Trophoblast cell (in vitro differentiated cells and primary cell): ENCODE results near the gene TMEM247.

Experiments
- DNase-seq, 2 donors: peaks; one replicate each; pipeline ENCODE4 v3.0.0-alpha.2; 2016
- H2AFZ ChIP-seq: 2 replicates; pipeline ENCODE4 v1.6.1; 2013; ENCODE audit warnings: low read length, moderate library complexity, mild to moderate bottlenecking; ENCODE audit not compliant: insufficient read depth, poor library complexity
- H2AK5ac ChIP-seq: 2 replicates; pipeline ENCODE4 v1.6.1; 2013; ENCODE audit warnings: mild to moderate bottlenecking, low read length
- H2BK120ac ChIP-seq: 2 replicates; pipeline ENCODE4 v1.6.1; 2013; ENCODE audit warnings: low read length, mild to moderate bottlenecking, moderate library complexity; ENCODE audit not compliant: insufficient read depth, poor library complexity
- H2BK12ac ChIP-seq: 2 replicates; pipeline ENCODE4 v1.6.1; 2013; ENCODE audit warnings: mild to moderate bottlenecking, low read length, moderate library complexity
- H2BK5ac ChIP-seq: 2 replicates; pipeline ENCODE4 v1.6.1; 2013; ENCODE audit warnings: low read length, low read depth, moderate library complexity, mild to moderate bottlenecking; ENCODE audit not compliant: poor library complexity
- H3K14ac ChIP-seq: 2 replicates; pipeline ENCODE4 v1.6.1; 2013; ENCODE audit warnings: mild to moderate bottlenecking, low read length
- H3K18ac ChIP-seq: 2 replicates; pipeline ENCODE4 v1.6.1; 2013; ENCODE audit warnings: mild to moderate bottlenecking, low read length
- H3K23ac ChIP-seq: 2 replicates; pipeline ENCODE4 v1.6.1; 2013; ENCODE audit warnings: low read length
- H3K27ac ChIP-seq: 2 replicates; pipeline ENCODE4 v1.5.1; 2013; ENCODE audit warnings: low read depth, mild to moderate bottlenecking, inconsistent platforms, low read length, moderate library complexity
- H3K27me3 ChIP-seq: 2 replicates; pipeline ENCODE4 v1.6.1; 2013; ENCODE audit warnings: inconsistent platforms, mild to moderate bottlenecking, low read length, moderate library complexity; ENCODE audit not compliant: insufficient read depth
- H3K36me3 ChIP-seq, 2 experiments: 1 replicate in 1 of 2; 2 replicates in 1 of 2; pipeline ENCODE4 v1.6.1; 2013; ENCODE audit warnings: low read length in 2 of 2, mild to moderate bottlenecking in 2 of 2, moderate library complexity in 1 of 2; ENCODE audit not compliant: insufficient read depth in 2 of 2, control insufficient read depth in 1 of 2
- H3K4ac ChIP-seq: 2 replicates; pipeline ENCODE4 v1.6.1; 2013; ENCODE audit warnings: low read depth, mild to moderate bottlenecking, low read length, moderate library complexity
- H3K4me1 ChIP-seq, 2 experiments: 1 replicate in 1 of 2; 2 replicates in 1 of 2; pipeline ENCODE4 v1.6.1; 2013; ENCODE audit warnings: low read length in 2 of 2, mild to moderate bottlenecking in 2 of 2, moderate library complexity in 1 of 2; ENCODE audit not compliant: insufficient read depth in 2 of 2, control insufficient read depth in 1 of 2
- H3K4me2 ChIP-seq: 2 replicates; pipeline ENCODE4 v1.6.1; 2013; ENCODE audit warnings: inconsistent platforms, mild to moderate bottlenecking, low read length, moderate library complexity
- H3K4me3 ChIP-seq: 2 replicates; pipeline ENCODE4 v1.5.1; 2013; ENCODE audit warnings: mild to moderate bottlenecking, low read depth, low read length, inconsistent platforms
- H3K79me1 ChIP-seq: one replicate; pipeline ENCODE4 v1.6.1; 2013; ENCODE audit warnings: low read length
- H3K79me2 ChIP-seq: 2 replicates; pipeline ENCODE4 v1.6.1; 2013; ENCODE audit warnings: low read length, mild to moderate bottlenecking; ENCODE audit not compliant: control insufficient read depth, insufficient read depth, poor library complexity
- H3K9ac ChIP-seq: 2 replicates; pipeline ENCODE4 v1.6.1; 2013; ENCODE audit warnings: mild to moderate bottlenecking, low read length
- H3K9me3 ChIP-seq: 2 replicates; pipeline ENCODE4 v1.6.1; 2013; ENCODE audit warnings: low read depth, mild to moderate bottlenecking, control low read depth, inconsistent platforms, low read length; ENCODE audit not compliant: insufficient read depth
- H4K12ac ChIP-seq: 2 replicates; pipeline ENCODE4 v1.6.1; 2013; ENCODE audit warnings: low read depth, mild to moderate bottlenecking, low read length, moderate library complexity
- H4K8ac ChIP-seq: 2 replicates; pipeline ENCODE4 v1.6.1; 2013; ENCODE audit warnings: low read depth, mild to moderate bottlenecking, low read length, moderate library complexity
- H4K91ac ChIP-seq: one replicate; pipeline ENCODE4 v1.6.1; 2013; ENCODE audit warnings: low read depth, mild to moderate bottlenecking, low read length, moderate library complexity
- WGBS: extraction: QIAGEN DNeasy Blood & Tissue Kit; methylation state at CpG from one replicate; pipeline ENCODE4 v1.1.7; 2013; ENCODE audit warnings: missing lambda C conversion rate; ENCODE audit not compliant: insufficient read length, insufficient coverage; ENCODE audit errors: extremely low coverage; 5-methylcytosine and 5-hydroxymethylcytosine counted together

The TMEM247 gene

GRCh38 chr2:46504685-46505471 lies 25.5 kb downstream of the TMEM247 start:
- Histone ChIP-seq H3K79me1 (no peaks in the 10 kb centered on the region), H2BK12ac (no peak overlapping the region), H3K79me2 (no peaks in the 10 kb centered on the region), H3K9me3 (peaks cover 2% of the 10 kb centered on the region), H4K12ac (no peak overlapping the region), H3K23ac (no peak overlapping the region), H2BK120ac (no peak overlapping the region), H3K27ac (no peak overlapping the region), H2AFZ (no peak overlapping the region), H3K4ac (no peak overlapping the region), H3K18ac (no peak overlapping the region), H2BK5ac (no peak overlapping the region), H3K9ac (no peak overlapping the region), H3K4me2 (no peak overlapping the region), H3K4me1 (no peaks in the 10 kb centered on the region), H2AK5ac (no peak overlapping the region), H3K14ac (no peak overlapping the region), H3K36me3 (no peaks in the 10 kb centered on the region), H4K8ac (no peak overlapping the region), H4K91ac (no peak overlapping the region), H3K4me3 (no peak overlapping the region), H3K27me3 (no peaks in the 10 kb centered on the region)
- WGBS: no CpG with 5 or more reads among the region's 8 CpGs
- no peak for DNase-seq

- Histone ChIP-seq H3K27me3 (no peaks in the 10 kb centered on the region), H2AK5ac (no peak overlapping the region), H3K9ac (no peak overlapping the region), H4K12ac (no peak overlapping the region), H3K4me1 (no peaks in the 10 kb centered on the region), H3K23ac (no peak overlapping the region), H3K4me2 (no peak overlapping the region), H3K4me3 (no peak overlapping the region), H2AFZ (no peak overlapping the region), H3K9me3 (peaks cover 2% of the 10 kb centered on the region), H4K8ac (no peak overlapping the region), H4K91ac (no peak overlapping the region), H2BK5ac (no peak overlapping the region), H3K27ac (no peak overlapping the region), H3K79me1 (no peaks in the 10 kb centered on the region), H3K18ac (no peak overlapping the region), H3K79me2 (no peaks in the 10 kb centered on the region), H2BK120ac (no peak overlapping the region), H3K4ac (no peak overlapping the region), H3K14ac (no peak overlapping the region), H2BK12ac (no peak overlapping the region), H3K36me3 (no peaks in the 10 kb centered on the region)
- WGBS: no CpG with 5 or more reads among the region's 3 CpGs
- no peak for DNase-seq
Measured at GRCh38 chr2:46505472-46505783, 26.1 kb downstream of the TMEM247 start.

DNA sequence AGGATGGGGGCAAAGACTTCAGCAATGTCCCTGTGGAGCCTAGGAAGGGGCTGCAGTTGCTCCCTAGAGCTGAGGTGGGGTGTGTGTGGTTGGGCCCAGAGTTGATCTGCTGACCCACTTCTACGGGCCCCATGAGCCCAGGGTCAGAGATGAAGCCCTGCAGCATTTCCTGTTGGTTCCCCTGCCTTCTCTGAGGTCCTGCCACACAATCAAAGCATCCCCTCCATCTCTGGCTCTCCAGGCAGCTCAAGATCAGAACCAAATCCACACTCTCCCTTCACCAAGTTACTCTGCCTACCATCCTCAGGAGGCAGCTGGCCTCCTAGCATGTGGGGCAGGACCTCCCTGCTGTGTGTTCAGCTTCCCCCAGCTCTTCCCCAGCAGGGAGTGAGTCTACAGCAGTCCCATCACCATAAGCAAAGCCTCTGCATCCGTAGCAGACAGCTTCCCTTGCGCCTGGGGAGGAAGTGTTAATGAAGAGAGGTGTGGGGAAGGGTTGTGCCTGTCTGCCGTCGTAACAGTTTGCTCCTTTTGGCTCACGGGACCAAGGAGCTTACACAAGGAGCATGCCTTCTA lies 26.9 kb downstream of the TMEM247 start:
- Histone ChIP-seq H2AK5ac (no peak overlapping the region), H3K9ac (no peak overlapping the region), H2AFZ (no peak overlapping the region), H4K8ac (no peak overlapping the region), H2BK5ac (no peak overlapping the region), H4K91ac (no peak overlapping the region), H3K14ac (no peak overlapping the region), H3K23ac (no peak overlapping the region), H3K79me1 (no peaks in the 10 kb centered on the region), H3K4me1 (no peaks in the 10 kb centered on the region), H3K9me3 (peaks cover 2% of the 10 kb centered on the region), H3K18ac (no peak overlapping the region), H2BK120ac (no peak overlapping the region), H3K4me3 (no peak overlapping the region), H2BK12ac (no peak overlapping the region), H3K4me2 (no peak overlapping the region), H3K79me2 (no peaks in the 10 kb centered on the region), H3K27me3 (no peaks in the 10 kb centered on the region), H4K12ac (no peak overlapping the region), H3K27ac (no peak overlapping the region), H3K4ac (no peak overlapping the region), H3K36me3 (no peaks in the 10 kb centered on the region)
- WGBS: no CpG with 5 or more reads among the region's 6 CpGs
- no peak for DNase-seq

DNA sequence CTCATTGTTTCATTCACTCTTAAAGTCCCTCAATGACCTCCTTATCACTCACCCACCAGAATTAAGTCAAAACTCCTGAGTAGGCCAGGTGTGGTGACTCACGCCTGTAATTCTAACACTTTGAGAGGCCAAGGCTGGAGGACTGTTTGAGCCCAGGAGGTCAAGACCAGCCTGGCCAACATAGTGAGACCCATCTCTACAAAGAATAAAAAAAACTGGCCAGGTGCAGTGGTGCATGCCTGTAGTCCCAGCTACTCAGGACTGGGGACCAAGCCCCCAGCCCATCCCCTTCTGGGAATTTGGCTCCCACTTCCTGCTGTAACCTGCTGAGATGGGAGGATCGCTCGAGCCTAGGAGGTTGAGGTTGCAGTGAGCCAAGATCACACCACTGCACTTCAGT lies 28.9 kb downstream of the TMEM247 start:
- H2BK5ac ChIP-seq: no peak overlapping the region
- no peaks in the 10 kb centered on the region for H3K27me3 ChIP-seq

More for the DNA sequence above, 28.9 kb downstream of the TMEM247 start:
- no peak overlapping the region for H4K91ac ChIP-seq
- no peaks in the 10 kb centered on the region for H3K36me3 ChIP-seq
- H3K23ac ChIP-seq: no peak overlapping the region
- no peak overlapping the region for H3K4ac ChIP-seq
- no peak overlapping the region for H3K9ac ChIP-seq
- no peak overlapping the region for H3K4me2 ChIP-seq
- no peaks in the 10 kb centered on the region for H3K4me1 ChIP-seq
- no peaks in the 10 kb centered on the region for H3K79me1 ChIP-seq
- H4K8ac ChIP-seq: no peak overlapping the region
- no peaks in the 10 kb centered on the region for H3K79me2 ChIP-seq
- no peak overlapping the region for H3K4me3 ChIP-seq
- no CpG with 5 or more reads among the region's 3 CpGs for WGBS
- no peak overlapping the region for H2AFZ ChIP-seq
- DNase-seq: no peak
- no peak overlapping the region for H2BK12ac ChIP-seq
- H4K12ac ChIP-seq: no peak overlapping the region
- H3K27ac ChIP-seq: no peak overlapping the region
- H2AK5ac ChIP-seq: no peak overlapping the region
- H3K18ac ChIP-seq: no peak overlapping the region
- no peak overlapping the region for H3K14ac ChIP-seq
- peaks cover 2% of the 10 kb centered on the region for H3K9me3 ChIP-seq
- no peak overlapping the region for H2BK120ac ChIP-seq
